Glomerular visceral epithelial cell (primary cell): ENCODE data around the gene NRG3.

Experiments used
- DNase-seq: peaks from one replicate; pipeline ENCODE4 v3.0.0-alpha.2; 2016; ENCODE audit errors: extremely low spot score

NRG3 gene

GRCh38 chr10:82212753-82213152, 337.8 kb downstream of the NRG3 start:
- DNase-seq, result no peak

- no peak for DNase-seq
Measured at GRCh38 chr10:82213784-82214183, 338.8 kb downstream of the NRG3 start.

GRCh38 chr10:82221056-82221455, 346.1 kb downstream of the NRG3 start:
- no peak for DNase-seq

GRCh38 chr10:82221601-82222149, 346.7 kb downstream of the NRG3 start:
- no peak for DNase-seq

GRCh38 chr10:82228701-82229100, 353.7 kb downstream of the NRG3 start:
- DNase-seq, result no peak

GRCh38 chr10:82234173-82234572, 359.2 kb downstream of the NRG3 start:
- DNase-seq, result no peak

GRCh38 chr10:82236084-82236731, 361.2 kb downstream of the NRG3 start:
- DNase-seq, result no peak

- no peak for DNase-seq
Measured at GRCh38 chr10:82238291-82238690, 363.3 kb downstream of the NRG3 start.

GRCh38 chr10:82240408-82240807, 365.4 kb downstream of the NRG3 start:
- DNase-seq, result no peak

- DNase-seq, result no peak
Measured at GRCh38 chr10:82242778-82243177, 367.8 kb downstream of the NRG3 start.

- DNase-seq, result no peak
Measured at GRCh38 chr10:82245157-82245556, 370.2 kb downstream of the NRG3 start.

GRCh38 chr10:82245906-82246560, 371.0 kb downstream of the NRG3 start:
- no peak for DNase-seq

GRCh38 chr10:82249141-82249540, 374.1 kb downstream of the NRG3 start:
- no peak for DNase-seq

- no peak for DNase-seq
Measured at GRCh38 chr10:82251222-82251906, 376.4 kb downstream of the NRG3 start.

- no peak for DNase-seq
Measured at GRCh38 chr10:82252081-82252480, 377.1 kb downstream of the NRG3 start.

GRCh38 chr10:82254237-82254636, 379.2 kb downstream of the NRG3 start:
- no peak for DNase-seq

- DNase-seq, result no peak
Measured at GRCh38 chr10:82256275-82256674, 381.3 kb downstream of the NRG3 start.

GRCh38 chr10:82266438-82266837, 391.4 kb downstream of the NRG3 start:
- DNase-seq, result peak; percentile 1

GRCh38 chr10:82267014-82267413, 392.0 kb downstream of the NRG3 start:
- DNase-seq, result no peak

GRCh38 chr10:82267465-82267864, 392.5 kb downstream of the NRG3 start:
- no peak for DNase-seq

- DNase-seq, result no peak
Measured at GRCh38 chr10:82267960-82268359, 393.0 kb downstream of the NRG3 start.

- DNase-seq, result no peak
Measured at GRCh38 chr10:82277591-82277990, 402.6 kb downstream of the NRG3 start.
